GM12878 (cell line): ENCODE results near the gene AFMID. TPM values are rescaled to one million over a fixed set of nuclear protein-coding genes. Genes with fewer than 3 reads are reported as not detected.
"Not testable (repeated sequence)": the region's sequence is repeated elsewhere in the genome, so short reads cannot be mapped to it uniquely, and the experiment has no call there.

Experiments used
- ATAC-seq: fragments of 200-7000 bp; cut with Tn5 transposase; 3 replicates; pipeline ENCODE4 v1.9.1; 2020; ENCODE audit warnings: mild to moderate bottlenecking, moderate library complexity
- BruUV-seq: library from RNA; stranded (reverse); fragments of 400-500 nt; replicated peaks from 2 replicates; lab custom pipeline; 2021; lab: Mats Ljungman, UMichigan
- CTCF ChIA-PET: fragments of 300-600 bp; sonication (Branson Sonifier 250); formaldehyde crosslinking; extraction: SDS; loops from one replicate; lab custom pipeline; 2021; ENCODE audit warnings: inconsistent platforms; lab: Yijun Ruan, JAX
- POLR2A ChIA-PET: fragments of 350-600 bp; formaldehyde crosslinking; extraction: SDS; loops from one replicate; lab custom pipeline; 2021; ENCODE audit warnings: inconsistent platforms; lab: Charles Lee
- RAD21 ChIA-PET: fragments of 300-600 bp; sonication (Branson Sonifier 250); formaldehyde crosslinking; loops from one replicate; lab custom pipeline; 2023; ENCODE audit warnings: antibody characterized with exemption; ENCODE audit not compliant: unreplicated experiment; lab: Charles Lee
- SMC1A ChIA-PET: fragments of 300-600 bp; sonication (Branson Sonifier 250); formaldehyde crosslinking; loops from one replicate; lab custom pipeline; 2023; ENCODE audit not compliant: unreplicated experiment, uncharacterized antibody; lab: Charles Lee
- DNase-seq: peaks from one replicate; pipeline ENCODE4 v3.0.0-alpha.2; 2011; ENCODE audit warnings: low read depth, low spot score
- FAIRE-seq: peaks from 3 replicates; lab custom pipeline; 2011; peaks lifted over from hg19 to GRCh38; lab: Jason Lieb, UNC
- H2AFZ ChIP-seq: 2 replicates; pipeline ENCODE4 v1.6.0; 2011; ENCODE audit warnings: low read depth, low read length, control low read depth; ENCODE audit not compliant: control insufficient read depth
- H3K27ac ChIP-seq: 2 replicates; pipeline ENCODE4 v1.5.1; 2011; ENCODE audit warnings: control low read depth; ENCODE audit not compliant: control insufficient read depth, insufficient read depth
- H3K27me3 ChIP-seq, 2 experiments: replicated peaks in 1 of 2; 2 replicates each; pipeline versions ENCODE4 v1.6.0 to v1.6.1; 2011; ENCODE audit warnings: low read length in 1 of 2; ENCODE audit not compliant: control insufficient read depth in 2 of 2, insufficient read depth in 2 of 2
- H3K36me3 ChIP-seq, 2 experiments: 2 replicates each; pipeline ENCODE4 v1.5.1; 2011; ENCODE audit warnings: low read length in 1 of 2; ENCODE audit not compliant: control insufficient read depth in 2 of 2, insufficient read depth in 2 of 2
- H3K4me1 ChIP-seq: 2 replicates; pipeline ENCODE4 v1.6.1; 2011; ENCODE audit warnings: mild to moderate bottlenecking, low read length, moderate library complexity, mixed read lengths; ENCODE audit not compliant: control insufficient read depth, insufficient read depth
- H3K4me2 ChIP-seq: 2 replicates; pipeline ENCODE4 v1.6.0; 2011; ENCODE audit warnings: control low read depth; ENCODE audit not compliant: control insufficient read depth, insufficient read depth
- H3K4me3 ChIP-seq: fragments of 200-600 bp; sonication (generic); 2 replicates; pipeline ENCODE4 v1.5.1; 2016
- H3K79me2 ChIP-seq: 2 replicates; pipeline ENCODE4 v1.6.0; 2011; ENCODE audit warnings: low read length; ENCODE audit not compliant: control insufficient read depth, insufficient read depth
- H3K9ac ChIP-seq: 2 replicates; pipeline ENCODE4 v1.8.0; 2011; ENCODE audit warnings: low read length, control low read depth, mixed read lengths; ENCODE audit not compliant: control insufficient read depth, insufficient read depth
- H3K9me3 ChIP-seq: replicated peaks from 3 replicates; pipeline ENCODE4 v1.5.1; 2011; ENCODE audit warnings: mild to moderate bottlenecking, low read length; ENCODE audit not compliant: control insufficient read depth, insufficient read depth
- H4K20me1 ChIP-seq: 2 replicates; pipeline ENCODE4 v1.6.0; 2011; ENCODE audit not compliant: control insufficient read depth, insufficient read depth
- BCL3 ChIP-seq: IDR thresholded peaks from 2 replicates; pipeline ENCODE4 v1.6.1; 2011; ENCODE audit warnings: borderline replicate concordance, low read depth, mild to moderate bottlenecking, moderate library complexity, low read length; ENCODE audit not compliant: insufficient read depth, poor library complexity, severe bottlenecking
- CBFB ChIP-seq: IDR thresholded peaks from 2 replicates; pipeline ENCODE4 v1.6.1; 2016; ENCODE audit warnings: antibody characterized with exemption, low read depth
- CREB1 ChIP-seq: IDR thresholded peaks from 2 replicates; pipeline ENCODE4 v1.6.1; 2012; ENCODE audit warnings: low read depth, mild to moderate bottlenecking, inconsistent platforms
- MLLT1 ChIP-seq: fragments of 450-650 bp; IDR thresholded peaks from 2 replicates; pipeline ENCODE4 v1.6.1; 2016; ENCODE audit warnings: mild to moderate bottlenecking
- NR2F1 ChIP-seq: fragments of 450-650 bp; conservative IDR thresholded peaks from 2 replicates; pipeline ENCODE4 v1.6.1; 2017; ENCODE audit warnings: mild to moderate bottlenecking
- POLR2A ChIP-seq: IDR thresholded peaks from 2 replicates; pipeline ENCODE4 v1.6.1; 2011; ENCODE audit warnings: low read depth, mild to moderate bottlenecking, low read length
- POLR2AphosphoS5 ChIP-seq: IDR thresholded peaks from 2 replicates; pipeline ENCODE4 v1.6.1; 2011; ENCODE audit warnings: mild to moderate bottlenecking, low read length, inconsistent platforms
- ZNF687 ChIP-seq: fragments of 450-650 bp; IDR thresholded peaks from 2 replicates; pipeline ENCODE4 v1.6.1; 2017; ENCODE audit warnings: mild to moderate bottlenecking, moderate library complexity
- WGBS: methylation state at CpG from one replicate; pipeline ENCODE4 v1.1.6; 2016; ENCODE audit warnings: low lambda C conversion rate; ENCODE audit not compliant: insufficient replicate concordance, insufficient coverage; ENCODE audit errors: missing lambda C conversion rate; 5-methylcytosine and 5-hydroxymethylcytosine counted together
- in situ Hi-C: fragments of 300-500 bp; cut with MboI; formaldehyde crosslinking; loops from 9 replicates; pipeline ENCODE4 v1.14.3; 2018; ENCODE audit warnings: mixed read lengths
- intact Hi-C: fragments of 100-400 bp; cut with micrococcal nuclease; formaldehyde crosslinking; loops from one replicate; pipeline ENCODE4 v1.14.2; 2022; ENCODE audit not compliant: unreplicated experiment
- polyA plus RNA-seq, 11 experiments: library from polyadenylated mRNA; depleted of rRNA in 4 of 11; unstranded in 6 of 11; stranded (reverse) in 5 of 11; fragments of >200 nt; fragmentation: Nextera tagmentation in 4 of 11; fragmentation: Illumina TruSeq in 1 of 11; extraction: Ambion mirVana in 4 of 11; extraction: Trizol in 1 of 11; gene quantifications; 1 replicate in 1 of 11; 2 replicates in 10 of 11; pipeline versions ENCODE4 v1.2.1 to v1.2.3, GENCODE V29; 2011 to 2016; ENCODE audit warnings: inconsistent platforms in 2 of 11, missing spikeins in 2 of 11, low read depth in 1 of 11
- total RNA-seq, 4 experiments: library from RNA; depleted of rRNA in 3 of 4; stranded (reverse); fragments of >200 nt in 3 of 4; fragmentation: Illumina TruSeq in 1 of 4; extraction: Trizol in 1 of 4; gene quantifications; 2 replicates each; pipeline versions ENCODE4 v1.2.1 to v1.2.3, GENCODE V29; 2013 to 2021

Gene AFMID
- total and polyA plus RNA-seq, 10 of the 15 experiments (the other 5 are each of a cell fraction or from before 2014, with no cell fraction given): 36.1 to 98.8 (median 51.6) TPM

- ATAC-seq, FAIRE-seq, H4K20me1 ChIP-seq, H3K9me3 ChIP-seq, BruUV-seq, H3K27me3 ChIP-seq, DNase-seq, H2AFZ ChIP-seq: not testable (repeated sequence)
- in situ Hi-C loops: loop anchor here (25.0 kb wide), 1 partner anchor 1909 kb away; the partner anchor contains the start of gene UBALD2
- Histone ChIP-seq H3K79me2 (peaks cover 59% of the 10 kb centered on the region), H3K4me1 (peaks cover 59% of the 10 kb centered on the region), H3K4me2 (peak overlapping the region; percentile 96), H3K27ac (peak overlapping the region; percentile 86), H3K36me3 (peaks cover 0 to 26% of the 10 kb centered on the region in 2 experiments; a peak in 3 of 4 replicates), H3K4me3 (peak overlapping the region; percentile 70), H3K9ac (peak overlapping the region; percentile 62)
- ChIA-PET RAD21 (interaction anchor here (1.0 to 8.6 kb wide), 11 partner anchors 9 to 80 kb away, joined by 3 to 83 read pairs (median 4); partner anchors contain the start of gene TMC6), CTCF (interaction anchor here (1.0 to 9.0 kb wide), 5 partner anchors 28 to 80 kb away, joined by 3 to 132 read pairs (median 51); partner anchors contain the start of genes TMC6 and TMC8), POLR2A (interaction anchor here (1.0 to 8.7 kb wide), 10 partner anchors 9 to 44 kb away, joined by 3 to 85 read pairs (median 7); partner anchors contain the start of genes TMC6 and TMC8), SMC1A (interaction anchor here (0.9 to 7.4 kb wide), 10 partner anchors 10 to 152 kb away, joined by 3 to 51 read pairs (median 6); partner anchors contain the start of gene TMC8)
- intact Hi-C loops: loop anchor here (1.0 to 2.0 kb wide), 2 partner anchors 31 to 37 kb away; no protein-coding TSS in a partner anchor
- WGBS: 31% methylated on average over 19 of the region's 19 CpGs
- TF ChIP-seq MLLT1 (peak; percentile 23; the same call in 1 of the 2 replicates), POLR2A (0 out of 2 replicates have a peak, but pooled peaks have one; percentile 15), BCL3 (peak; percentile 13), NR2F1 (0 out of 2 replicates have a peak, but pooled peaks have one; percentile 33), ZNF687 (peak; percentile 3; the same call in 1 of the 2 replicates), CBFB (0 out of 2 replicates have a peak, but pooled peaks have one; percentile 21), POLR2AphosphoS5 (0 out of 2 replicates have a peak, but pooled peaks have one; percentile 0), CREB1 (0 out of 2 replicates have a peak, but pooled peaks have one; percentile 15)
These were observed 15.4 kb upstream of the AFMID start for GRCh38 chr17:78171591-78172248.
